Endothelial cell of umbilical vein (primary cell): ENCODE measurements around the gene GALNT14.

ENCODE experiments used
- CTCF ChIP-seq, 2 donors: IDR thresholded peaks; 1 replicate in 1 of 2; 2 replicates in 1 of 2; pipeline ENCODE4 v1.5.1; 2011; ENCODE audit warnings: low read length in 2 of 2, mild to moderate bottlenecking in 2 of 2, moderate library complexity in 2 of 2, control low read depth in 1 of 2, inconsistent platforms in 1 of 2, low read depth in 1 of 2; ENCODE audit not compliant: insufficient read depth in 1 of 2; ENCODE audit errors: extremely low read depth in 1 of 2
- EZH2 ChIP-seq: IDR thresholded peaks from 2 replicates; pipeline ENCODE4 v1.6.1; 2012; ENCODE audit warnings: borderline replicate concordance, low read depth, mild to moderate bottlenecking, moderate library complexity, low read length, inconsistent platforms; ENCODE audit not compliant: severe bottlenecking
- JUN ChIP-seq: IDR thresholded peaks from 2 replicates; pipeline ENCODE4 v1.6.1; 2011; ENCODE audit warnings: borderline replicate concordance, low read depth; ENCODE audit not compliant: insufficient read length, insufficient read depth
- MAX ChIP-seq: IDR thresholded peaks from 2 replicates; pipeline ENCODE4 v1.6.1; 2011; ENCODE audit not compliant: insufficient read depth, insufficient read length
- MYC ChIP-seq: IDR thresholded peaks from one replicate; pipeline ENCODE4 v1.6.1; 2011; ENCODE audit warnings: mild to moderate bottlenecking, low read depth, low read length
- POLR2A ChIP-seq: IDR thresholded peaks from 2 replicates; pipeline ENCODE4 v1.6.1; 2012; ENCODE audit warnings: low read depth, mild to moderate bottlenecking, control low read depth, low read length
- POLR2AphosphoS5 ChIP-seq: IDR thresholded peaks from 2 replicates; pipeline ENCODE4 v1.6.1; 2012; ENCODE audit warnings: low read depth, mild to moderate bottlenecking, control low read depth, low read length, moderate library complexity; ENCODE audit not compliant: insufficient read depth

DNA sequence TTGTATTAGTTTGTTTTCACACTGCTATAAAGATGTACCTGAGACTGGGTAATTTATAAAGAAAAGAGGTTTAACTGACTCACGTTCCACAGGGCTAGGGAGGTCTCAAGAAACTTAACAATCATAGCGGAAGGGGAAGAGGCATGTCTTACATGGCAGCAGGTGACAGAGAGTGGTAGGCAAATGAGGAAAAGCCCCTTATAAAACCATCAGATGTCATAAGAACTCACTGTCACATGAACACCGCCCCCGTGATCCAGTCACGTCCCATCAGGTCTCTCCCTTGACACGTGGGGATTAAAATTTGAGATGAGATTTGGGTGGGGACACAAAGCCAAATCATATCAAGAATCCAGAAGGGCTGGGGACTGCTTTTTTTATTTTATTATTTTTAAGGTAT is 120.0 kb downstream of the GALNT14 start:
- no peak for TF ChIP-seq CTCF (IDR thresholded peaks at IDR 0.05; ENCODE audit: extremely low read depth in 1 of 2, insufficient read depth in 1 of 2, low read depth in 1 of 2, low read length in 2 of 2)
- TF ChIP-seq EZH2, result no peak
- no peak for TF ChIP-seq MAX
- no peak for TF ChIP-seq POLR2A
- no peak for TF ChIP-seq POLR2AphosphoS5
- TF ChIP-seq MYC, result no peak
- TF ChIP-seq JUN, result no peak
